Measurements from ENCODE around the gene RNF123.
"Not testable (repeated sequence)": the region's sequence is repeated elsewhere in the genome, so short reads cannot be mapped to it uniquely, and the experiment has no call there.

Gene RNF123

DNA sequence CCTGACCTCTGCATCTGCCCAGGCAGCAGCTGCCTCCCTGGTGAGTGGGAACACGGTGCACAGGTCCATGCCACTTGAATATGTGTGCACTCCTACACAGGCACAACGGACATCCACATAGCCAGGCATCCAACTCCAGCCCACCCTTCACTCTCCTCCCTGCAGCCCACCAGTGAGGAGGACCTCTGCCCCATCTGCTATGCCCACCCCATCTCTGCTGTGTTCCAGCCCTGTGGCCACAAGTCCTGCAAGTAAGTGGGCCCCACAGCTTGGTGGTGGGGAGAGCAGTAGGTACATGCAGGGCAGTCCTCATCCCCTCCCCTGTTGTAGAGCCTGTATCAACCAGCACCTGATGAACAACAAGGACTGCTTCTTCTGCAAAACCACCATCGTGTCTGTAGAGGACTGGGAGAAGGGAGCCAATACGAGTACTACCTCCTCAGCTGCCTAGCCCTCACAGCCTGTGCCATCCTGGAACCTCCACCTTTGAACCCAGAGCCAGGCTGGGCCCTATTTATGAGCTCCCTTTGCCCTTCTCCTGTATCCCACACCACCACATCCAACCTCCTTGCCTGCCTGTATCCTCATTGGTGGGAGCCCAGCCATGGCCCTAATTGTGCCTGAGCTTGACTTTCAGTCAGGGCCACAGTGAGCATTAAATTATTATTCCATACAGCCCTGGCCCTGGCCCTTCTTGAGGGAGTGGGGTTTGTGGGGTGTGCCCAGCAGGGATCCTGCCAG lies 31.7 kb downstream of the RNF123 start:
- no peak for DNase-seq (ENCODE audit: low read depth in 2 of 2)

DNA sequence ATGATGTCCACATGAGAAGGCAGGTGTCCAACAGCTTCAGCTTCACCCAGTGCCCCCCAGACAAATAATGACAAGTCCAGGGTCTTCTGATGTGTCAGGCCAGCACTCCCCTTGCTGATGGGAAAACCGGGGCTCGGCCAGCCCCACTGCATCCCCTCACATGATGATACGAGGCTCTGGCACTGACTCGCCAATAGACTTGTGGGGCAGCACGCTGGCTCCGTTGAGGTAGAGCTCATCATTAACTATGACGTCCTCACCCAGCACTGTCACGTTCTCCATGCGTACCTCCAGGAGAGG lies 32.2 kb downstream of the RNF123 start:
- no peak for DNase-seq (ENCODE audit: low read depth in 2 of 2)

DNA sequence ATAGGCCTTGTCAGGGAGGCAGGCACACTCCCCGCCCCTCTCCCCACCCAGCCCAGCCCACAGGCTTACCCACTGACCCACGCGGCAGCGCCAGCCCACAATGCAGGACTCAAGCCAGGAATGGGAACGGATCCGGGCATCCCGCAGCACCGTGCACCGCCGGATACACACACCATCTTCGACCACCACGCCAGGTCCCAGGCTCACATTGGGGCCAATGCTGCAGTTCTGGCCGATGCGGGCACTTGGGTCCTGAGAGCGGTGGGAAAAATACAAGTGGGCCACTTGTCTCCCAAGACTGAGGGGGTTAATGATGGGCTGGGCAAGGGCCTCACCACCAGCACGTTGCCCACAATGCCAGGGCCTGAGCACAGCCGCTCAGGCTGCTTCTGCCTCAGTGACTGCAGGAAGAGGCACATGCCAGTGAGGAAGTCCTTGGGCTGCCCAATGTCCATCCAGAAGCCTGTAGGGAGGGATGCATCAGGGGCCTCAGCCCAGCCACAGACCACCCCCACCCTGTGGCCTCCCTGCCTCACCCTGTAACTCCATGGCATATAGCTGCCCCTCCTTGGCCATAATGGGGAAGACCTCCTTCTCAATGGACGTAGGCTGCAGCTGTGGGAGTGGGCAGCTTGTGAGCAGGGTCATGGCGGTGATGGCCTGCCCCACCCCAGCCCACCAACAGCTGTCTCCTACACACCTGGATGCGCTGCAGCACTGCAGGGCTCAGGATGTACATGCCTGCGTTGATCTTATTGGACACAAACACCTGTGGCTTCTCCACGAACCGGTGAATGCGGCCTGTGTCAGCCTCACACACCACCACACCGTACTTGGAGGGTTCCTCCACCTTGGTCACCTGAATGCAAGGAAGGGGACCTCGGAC lies 32.8 kb downstream of the RNF123 start:
- no peak for DNase-seq (ENCODE audit: low read depth in 2 of 2)

DNA sequence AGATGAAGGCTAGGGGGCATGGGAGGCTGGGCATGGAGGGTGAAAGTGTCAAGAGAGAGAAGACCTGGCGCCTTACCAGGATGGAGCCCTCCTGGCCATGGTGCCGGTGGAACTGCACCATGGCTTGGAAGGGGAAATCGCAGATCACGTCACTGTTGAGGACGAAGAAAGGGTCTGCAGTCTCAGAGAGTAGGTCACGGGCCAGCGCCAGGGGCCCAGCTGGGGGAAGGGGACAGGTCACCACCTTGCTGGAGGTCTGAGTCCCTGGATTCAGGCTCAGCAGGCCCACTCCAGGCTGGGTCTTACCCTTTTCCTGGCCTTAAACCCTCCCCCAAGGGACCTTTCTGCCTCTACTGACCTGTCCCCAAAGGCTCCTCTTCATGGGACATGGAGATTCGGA lies 33.5 kb downstream of the RNF123 start:
- DNase-seq (ENCODE audit: low read depth in 2 of 2) = no peak

DNA sequence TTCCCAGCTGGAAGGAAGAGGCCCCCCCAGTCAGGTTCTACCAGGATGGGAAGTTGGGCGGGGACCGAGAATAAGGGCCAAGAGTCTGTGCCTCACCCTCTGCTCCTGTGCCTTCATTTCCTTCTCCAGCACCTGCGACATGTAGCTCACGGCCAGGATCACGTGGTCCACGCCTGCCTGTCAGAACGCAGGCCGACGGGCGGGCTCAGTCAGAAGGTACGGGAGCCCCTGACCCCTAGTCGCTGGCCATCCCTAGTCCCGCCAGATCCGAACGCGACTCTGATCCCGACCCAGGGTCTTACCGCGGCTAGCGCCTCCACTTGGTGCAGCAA lies 33.9 kb downstream of the RNF123 start:
- peak in 1 of 2 donors; percentile 20 for DNase-seq (ENCODE audit: low read depth in 2 of 2)

DNA sequence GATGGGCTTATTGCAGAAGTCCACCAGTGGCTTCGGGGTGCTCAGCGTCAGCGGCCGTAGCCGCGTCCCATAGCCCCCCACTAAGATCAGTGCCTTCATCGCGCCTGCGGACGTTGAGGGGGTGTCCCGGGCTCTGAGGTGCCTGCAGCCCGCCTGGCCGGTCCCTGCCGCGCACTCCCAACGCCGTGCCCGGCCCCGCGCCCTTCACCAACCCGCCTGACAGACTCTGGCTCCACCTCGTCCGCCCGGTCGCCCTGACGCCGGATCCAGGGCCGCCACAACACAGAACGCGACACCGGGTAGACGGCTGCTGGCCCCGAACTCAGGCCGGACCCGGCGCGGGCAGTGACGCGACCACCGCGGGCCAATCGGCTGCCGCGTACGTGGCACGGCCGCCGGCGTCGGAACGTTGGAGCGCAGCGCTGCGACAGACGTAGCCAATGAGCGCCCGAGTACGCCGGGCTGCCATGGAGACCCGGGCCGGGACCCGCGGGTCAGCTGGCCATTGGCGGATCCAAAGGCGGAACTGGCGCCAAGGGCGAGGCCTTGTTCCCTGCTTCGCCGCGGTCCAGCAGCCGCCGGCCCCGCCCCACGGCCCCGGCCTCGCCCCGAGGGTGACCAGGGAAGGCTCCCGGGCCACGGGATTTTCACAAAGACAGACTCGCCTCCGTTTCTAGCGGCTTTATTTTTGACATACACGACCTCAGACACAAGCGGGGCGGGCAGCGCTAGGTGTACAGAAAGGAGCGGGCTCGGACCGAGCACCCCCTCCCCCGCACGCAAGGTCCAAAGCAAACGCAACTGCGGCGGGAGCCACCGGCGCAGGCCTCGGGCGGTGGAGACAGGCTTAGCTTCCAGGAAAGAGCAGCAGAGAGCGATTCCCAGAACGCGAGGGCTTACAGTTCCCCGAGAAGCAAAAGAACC lies 34.5 kb downstream of the RNF123 start, which contains the start of gene GMPPB:
TSS of gene GMPPB (minus strand) at position 324 of the 924 bp plus-strand sequence. CDS start at position 99, 225 bp downstream.
- DNase-seq (ENCODE audit: low read depth in 2 of 2) = peak; percentile 81 to 84

DNA sequence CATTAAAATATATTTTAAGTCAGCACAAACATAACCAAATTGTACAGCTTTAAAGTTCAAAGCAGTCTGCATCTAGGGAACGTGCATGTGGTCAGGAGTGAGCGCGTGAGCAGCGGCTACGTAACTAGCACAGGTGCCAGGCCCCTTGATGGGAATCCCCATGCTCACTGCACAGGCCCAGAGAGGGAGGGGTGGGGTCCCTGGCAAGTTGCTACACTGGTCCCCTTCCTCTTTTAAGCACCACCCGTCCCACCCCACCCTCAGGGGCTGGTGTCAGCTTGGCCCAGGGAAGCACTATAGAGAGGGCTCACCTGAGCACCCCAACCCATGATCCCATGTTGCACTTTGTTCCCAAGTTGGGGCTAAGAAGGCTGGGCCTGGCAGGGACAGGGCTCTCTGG lies 35.2 kb downstream of the RNF123 start:
- DNase-seq (ENCODE audit: low read depth in 2 of 2) = no peak

DNA sequence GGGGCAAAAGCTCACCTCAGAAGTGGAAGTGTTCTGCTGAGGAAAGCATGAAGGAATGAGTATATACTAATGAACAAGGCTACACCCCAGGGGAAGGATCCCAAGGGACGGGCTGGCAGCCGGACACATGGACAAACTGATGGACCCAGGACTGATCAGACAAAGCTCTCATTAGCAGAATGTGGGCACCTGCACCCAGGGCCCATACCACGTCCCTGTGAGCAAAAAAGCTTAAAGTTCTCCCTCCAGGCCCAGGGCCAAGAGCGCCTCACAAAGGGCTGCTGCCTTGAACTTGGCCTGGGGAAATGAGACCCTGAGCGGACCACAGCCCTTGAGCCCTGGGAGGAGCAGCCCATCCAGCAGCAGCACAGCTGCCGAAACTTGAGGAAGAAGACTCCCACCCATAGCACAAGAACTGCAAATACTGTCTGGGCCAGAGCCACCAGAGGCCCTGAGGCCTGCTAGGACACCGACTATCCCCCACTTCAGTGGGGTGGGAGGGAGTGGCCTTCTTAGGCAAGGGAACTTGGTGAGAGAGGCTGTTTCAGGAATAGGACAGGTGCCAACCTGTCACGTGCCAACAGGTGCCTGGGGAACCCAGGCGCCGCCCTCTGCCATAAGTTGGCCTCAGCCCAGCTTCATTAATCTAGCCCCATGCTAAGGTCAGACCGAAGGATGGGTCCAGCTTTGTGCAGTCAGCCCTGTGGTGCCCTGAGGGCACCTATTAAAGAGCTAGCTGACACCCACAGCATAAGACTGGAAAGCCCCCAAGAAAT lies 36.7 kb downstream of the RNF123 start:
- DNase-seq (ENCODE audit: low read depth in 2 of 2) = no peak

DNA sequence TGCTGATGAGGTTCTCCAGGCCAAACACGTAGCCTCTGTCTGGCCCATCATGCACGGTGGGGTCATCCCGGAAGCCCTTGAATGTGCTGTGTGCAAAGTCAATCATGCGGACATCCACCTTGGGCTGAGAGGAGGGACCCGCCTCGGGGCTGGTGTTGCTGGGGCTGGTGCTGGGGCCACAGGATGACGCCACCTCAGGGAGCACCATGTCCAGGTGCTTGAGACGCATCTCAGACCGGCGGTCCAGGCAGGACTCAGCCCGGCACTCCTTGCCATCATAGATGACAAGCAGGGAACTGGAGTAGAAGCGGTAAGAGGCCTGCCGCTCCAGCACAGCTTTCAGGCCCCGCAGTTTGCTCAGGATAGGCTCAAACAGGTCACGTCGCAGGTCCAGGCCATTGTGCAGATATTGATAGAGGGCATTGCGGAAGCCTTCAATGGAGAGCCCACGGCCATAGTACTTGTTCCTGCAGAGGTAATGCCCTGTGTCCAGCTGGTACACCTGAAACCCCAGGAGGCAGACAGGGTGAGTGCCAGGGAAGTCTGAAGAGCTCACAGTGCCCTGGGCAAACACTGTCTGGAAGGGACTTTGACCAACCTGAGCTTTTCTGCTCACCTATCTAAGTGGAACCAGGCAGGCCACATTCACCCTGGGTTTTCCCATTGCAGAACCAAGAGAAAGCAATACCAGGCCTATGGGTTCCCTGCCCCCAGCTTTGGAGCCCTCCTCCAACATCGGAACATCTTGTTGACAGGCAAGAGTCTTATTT lies 38.0 kb downstream of the RNF123 start:
- no peak for DNase-seq (ENCODE audit: low read depth in 2 of 2)

DNA sequence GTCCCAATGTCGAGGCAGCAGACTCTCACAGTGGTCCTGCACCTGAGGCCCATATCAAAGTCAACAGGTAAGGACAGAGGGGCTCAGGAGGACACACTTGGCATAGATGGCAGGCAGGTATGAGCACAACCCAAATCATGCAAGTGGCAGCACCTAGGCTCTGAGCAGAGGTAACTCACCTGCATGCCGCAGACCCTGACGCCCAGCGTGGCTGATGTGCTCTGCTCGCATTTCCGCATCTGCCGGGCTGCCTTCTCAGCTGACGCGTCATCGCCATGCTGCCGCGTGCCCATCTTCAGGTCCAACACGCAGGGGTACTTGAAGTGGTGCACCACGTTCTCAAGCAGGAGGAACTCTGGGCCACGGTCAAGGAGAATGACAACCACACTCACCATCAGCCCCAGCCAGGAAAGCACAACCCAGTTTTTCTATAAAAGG lies 38.6 kb downstream of the RNF123 start:
- DNase-seq (ENCODE audit: low read depth in 2 of 2) = no peak

DNA sequence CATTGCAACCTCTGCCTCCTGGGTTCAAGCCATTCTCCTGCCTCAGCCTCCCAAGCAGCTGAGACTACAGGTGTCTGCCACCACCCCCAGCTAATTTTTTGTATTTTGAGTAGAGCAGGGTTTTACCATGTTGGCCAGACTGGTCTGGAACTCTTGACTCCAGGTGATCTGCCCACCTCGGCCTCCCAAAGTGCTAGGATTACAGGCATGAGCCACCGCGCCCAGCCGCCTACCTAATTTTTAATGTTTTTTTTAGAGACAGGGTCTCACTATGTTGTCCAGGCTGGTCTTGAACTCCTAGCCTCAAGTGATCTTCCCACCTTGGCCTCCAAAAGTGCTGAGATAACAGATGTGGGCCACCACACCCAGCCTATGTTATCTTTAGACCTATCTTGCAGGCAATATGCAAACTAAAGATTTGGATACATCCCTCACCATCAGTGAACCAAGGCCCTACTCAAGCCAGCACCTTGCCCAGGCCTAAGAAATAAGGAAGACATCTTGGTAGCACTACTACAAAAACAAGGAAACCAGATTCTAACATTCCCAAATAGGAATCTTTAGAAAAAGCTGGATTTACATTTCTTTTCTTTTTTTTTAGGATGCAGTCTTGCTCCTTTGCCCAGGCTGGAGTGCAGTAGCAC lies 40.7 kb downstream of the RNF123 start:
- no peak for DNase-seq (ENCODE audit: low read depth in 2 of 2)

DNA sequence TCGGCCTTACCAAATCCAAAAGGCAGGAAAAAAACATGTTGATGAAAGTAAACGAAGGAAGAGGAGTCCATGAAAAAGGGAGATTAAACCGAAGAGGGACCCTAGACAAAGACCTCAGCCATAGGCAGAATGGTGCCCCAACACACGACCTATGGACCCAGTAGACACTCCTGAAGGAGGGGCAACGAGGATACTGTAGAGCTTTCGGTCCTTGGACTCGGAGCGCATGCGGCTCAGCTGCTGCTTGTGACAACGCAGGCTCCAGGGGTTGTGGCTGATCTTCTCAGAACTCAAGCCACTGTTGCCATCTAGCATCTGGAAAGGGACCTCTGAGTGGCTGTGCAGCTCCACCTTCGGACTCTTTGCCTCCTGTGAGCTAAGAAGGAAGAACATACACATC lies 43.2 kb downstream of the RNF123 start:
- no peak for DNase-seq (ENCODE audit: low read depth in 2 of 2)

DNA sequence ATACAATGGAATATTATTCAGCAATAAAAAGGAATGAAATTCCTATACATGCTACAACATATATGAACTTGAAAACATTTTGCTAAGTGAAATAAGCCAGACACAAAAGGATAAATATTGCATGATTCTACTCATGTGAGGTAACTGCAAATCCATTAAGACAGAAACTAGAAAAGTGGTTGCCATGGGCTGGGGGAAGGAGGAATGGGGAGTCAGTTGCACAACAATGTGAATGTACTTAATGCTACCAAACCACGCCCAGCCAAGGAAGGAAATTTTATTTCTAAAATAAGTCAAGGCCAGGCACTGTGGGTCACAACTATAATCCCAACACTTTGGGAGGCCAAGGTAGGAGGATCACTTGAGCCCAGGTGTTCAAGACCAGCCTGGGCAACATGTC lies 44.2 kb downstream of the RNF123 start:
- no peak for DNase-seq (ENCODE audit: low read depth in 2 of 2)

DNA sequence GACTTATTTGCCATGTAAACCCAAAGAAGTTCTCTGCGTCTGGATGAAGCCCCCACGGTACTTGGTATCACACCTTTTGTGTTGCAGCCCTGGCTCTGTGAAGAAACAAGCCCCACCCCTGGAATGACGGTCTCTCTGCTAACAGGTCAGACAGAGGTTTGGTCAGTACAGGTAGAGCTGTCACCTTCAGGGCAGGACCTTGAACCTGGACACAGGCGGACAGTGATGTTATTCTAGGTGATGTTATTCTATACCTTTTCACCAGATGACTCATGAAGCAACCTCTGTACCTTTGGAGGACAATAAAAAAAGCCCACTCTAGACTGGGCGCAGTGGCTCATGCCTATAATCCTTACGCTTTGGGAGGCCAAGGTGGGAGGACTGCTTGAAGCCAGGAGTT lies 45.4 kb downstream of the RNF123 start:
- no peak for DNase-seq (ENCODE audit: low read depth in 2 of 2)

DNA sequence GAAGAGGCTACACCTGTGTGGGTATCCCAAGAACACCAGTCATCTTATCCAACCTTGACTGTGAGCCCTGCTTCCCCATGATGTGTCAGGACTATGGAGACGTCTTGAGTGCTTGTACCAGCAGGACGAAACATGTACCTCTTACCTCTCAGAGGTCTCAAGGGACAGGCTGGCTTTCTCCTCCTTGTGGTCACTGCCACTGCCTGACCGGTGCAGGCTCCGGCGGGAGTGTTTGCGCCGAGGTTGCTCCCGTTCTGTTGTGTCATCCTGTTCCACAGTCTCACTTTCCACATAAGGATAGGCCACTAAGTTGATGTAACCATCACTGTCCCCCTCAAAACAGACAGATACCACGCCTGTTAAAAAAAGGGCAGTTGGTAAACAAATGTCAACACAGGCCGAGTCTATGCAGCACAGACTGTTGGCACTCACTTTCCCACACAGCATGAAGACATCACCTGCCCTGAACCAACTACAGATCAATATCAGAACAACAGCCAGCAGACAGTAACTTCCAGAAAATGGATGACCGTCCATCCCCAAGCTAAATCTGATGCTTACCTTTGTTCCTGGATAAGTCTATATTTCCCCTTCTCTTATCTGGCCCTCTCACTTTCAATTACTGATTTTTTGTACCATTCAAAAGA lies 48.8 kb downstream of the RNF123 start:
- no peak for DNase-seq (ENCODE audit: low read depth in 2 of 2)

DNA sequence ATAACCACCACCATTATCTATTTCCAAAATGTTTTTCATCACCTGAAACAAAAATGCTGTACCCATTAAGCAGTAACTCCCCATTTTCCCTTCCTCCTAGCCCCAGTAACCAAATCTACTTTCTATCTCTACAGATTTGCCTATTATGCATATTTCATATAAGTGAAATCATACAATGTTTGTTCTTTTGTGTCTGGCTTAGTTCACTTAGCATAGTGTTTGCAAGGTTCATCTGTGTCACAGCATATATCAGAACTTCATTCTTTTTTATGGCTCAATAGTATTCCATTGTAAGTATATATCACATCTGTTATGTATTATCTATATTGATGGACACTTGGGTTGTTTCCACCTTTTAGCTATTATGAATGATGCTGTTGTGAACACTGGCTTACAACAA lies 51.1 kb downstream of the RNF123 start:
- DNase-seq (ENCODE audit: low read depth in 2 of 2) = no peak

DNA sequence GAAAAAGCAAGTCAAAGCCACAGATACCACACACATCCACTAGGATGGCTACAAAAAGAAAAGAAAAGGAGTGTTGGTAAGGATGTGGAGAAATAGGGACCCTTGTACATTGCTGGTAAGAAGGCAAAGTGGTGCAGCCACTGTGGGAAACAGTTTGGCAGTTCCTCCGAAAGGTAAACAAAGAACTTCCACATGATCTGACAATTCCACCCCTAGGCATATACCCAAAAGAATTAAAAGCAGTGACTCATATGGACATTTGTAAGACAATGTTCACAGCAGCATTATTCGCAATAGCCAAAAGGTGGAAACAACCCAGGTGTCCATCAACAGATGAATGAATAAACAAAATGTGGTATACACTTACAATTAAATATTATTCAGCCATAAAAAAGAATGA lies 56.6 kb downstream of the RNF123 start:
- DNase-seq (ENCODE audit: low read depth in 2 of 2) = no peak

DNA sequence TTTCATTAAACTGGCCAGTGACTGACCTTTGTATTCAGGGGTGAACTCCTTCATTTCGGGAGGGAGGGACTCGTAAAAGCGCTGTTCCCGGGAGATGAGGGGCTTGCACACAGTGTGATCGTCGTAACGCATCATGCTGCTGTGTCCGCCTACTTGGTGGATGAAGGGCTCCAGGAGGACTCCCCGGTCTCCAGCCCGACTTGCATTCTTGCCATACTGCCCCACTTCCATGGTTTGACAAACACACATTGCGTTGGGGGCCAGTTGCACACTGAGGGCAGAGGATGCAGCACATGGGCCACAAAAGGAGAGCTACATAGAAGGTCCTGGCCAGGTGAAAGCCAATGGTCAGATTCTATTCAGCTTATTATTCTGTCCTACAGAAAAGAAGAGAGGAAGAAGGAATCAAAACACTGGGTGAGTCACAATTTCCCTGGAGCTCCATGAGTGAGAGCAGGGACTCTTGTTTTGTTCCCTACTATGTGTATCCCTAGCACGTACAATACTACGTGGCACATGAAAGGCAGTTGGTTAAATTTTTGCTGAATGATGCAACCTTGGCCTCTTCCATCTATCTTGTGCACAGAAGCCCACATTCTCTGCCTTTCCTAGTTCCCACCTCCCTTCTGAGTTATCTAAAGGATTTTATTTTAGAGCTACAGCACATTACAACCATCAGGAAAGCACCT lies 58.6 kb downstream of the RNF123 start:
- DNase-seq (ENCODE audit: low read depth in 2 of 2) = no peak

DNA sequence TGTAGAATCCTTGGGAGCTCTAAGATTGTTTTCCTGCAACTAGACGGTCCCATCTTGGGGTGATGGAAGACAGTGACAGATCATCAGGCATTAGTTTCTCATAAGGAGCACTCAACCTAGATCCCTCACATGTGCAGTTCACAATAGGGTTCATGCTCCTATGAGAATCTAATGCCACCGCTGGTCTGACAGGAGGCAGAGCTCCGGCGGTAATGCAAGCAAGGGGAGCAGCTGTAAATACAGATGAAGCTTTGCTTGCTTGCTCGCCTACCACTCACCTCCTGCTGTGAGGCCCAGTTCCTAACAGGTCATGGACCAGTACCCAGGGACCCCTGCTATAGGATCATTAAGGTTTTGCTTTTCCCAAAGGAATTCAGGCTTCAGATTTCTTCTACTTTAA lies 59.5 kb downstream of the RNF123 start:
- not testable (repeated sequence) for DNase-seq (ENCODE audit: low read depth in 2 of 2)

Data from stimulated activated CD8-positive, alpha-beta memory T cell treated with anti-CD3 and anti-CD28 coated beads, Interleukin-7, amount 100 ng/mL, for 1 hour (primary cell).